ENCODE measurements around the gene RAP1GAP2.
"Not testable (repeated sequence)": the region's sequence is repeated elsewhere in the genome, so short reads cannot be mapped to it uniquely, and the experiment has no call there.

The RAP1GAP2 gene

GRCh38 chr17:2989855-2990254, 193.6 kb downstream of the RAP1GAP2 start:
- H3K36me3 ChIP-seq (ENCODE audit: control insufficient read depth in 2 of 2, insufficient read depth in 1 of 2, low read length in 2 of 2), result peaks cover 3 to 51% of the 10 kb centered on the region in 2 experiments; a peak in 2 of 3 replicates
- POLR2A ChIA-PET, result no interaction called here
- CTCF ChIA-PET, result no interaction called here
- H3K27ac ChIP-seq (ENCODE audit: extremely low read depth, low read depth, low read length), result no peak overlapping the region
- H3K9me3 ChIP-seq (ENCODE audit: control insufficient read depth, insufficient read depth, low read depth, low read length), result no peaks in the 10 kb centered on the region
- TF ChIP-seq ZNF146 (tag by site-specific recombination; IDR thresholded peaks at IDR 0.05) (peak; percentile 100), ZNF202 (tag by site-specific recombination; IDR thresholded peaks at IDR 0.05; ENCODE audit: borderline replicate concordance) (no peak)
- H3K4me1 ChIP-seq (ENCODE audit: control insufficient read depth, insufficient read depth, low read length), result no peaks in the 10 kb centered on the region
- no peak overlapping the region for H3K4me3 ChIP-seq (ENCODE audit: low read depth, low read length)

GRCh38 chr17:2990396-2990795, 194.2 kb downstream of the RAP1GAP2 start:
- no peak overlapping the region for H3K4me3 ChIP-seq (ENCODE audit: low read depth, low read length)
- no peak overlapping the region for H3K27ac ChIP-seq (ENCODE audit: extremely low read depth, low read depth, low read length)
- no peaks in the 10 kb centered on the region for H3K9me3 ChIP-seq (ENCODE audit: control insufficient read depth, insufficient read depth, low read depth, low read length)
- H3K4me1 ChIP-seq (ENCODE audit: control insufficient read depth, insufficient read depth, low read length), result no peaks in the 10 kb centered on the region
- TF ChIP-seq IKZF3 (tag by site-specific recombination; IDR thresholded peaks at IDR 0.05), result no peak
- TF ChIP-seq SP3 (tag by site-specific recombination; IDR thresholded peaks at IDR 0.05), result no peak
- TF ChIP-seq ZNF521 (tag by site-specific recombination; IDR thresholded peaks at IDR 0.05), result no peak
- no peak for TF ChIP-seq ZNF354C (tag by site-specific recombination; IDR thresholded peaks at IDR 0.05; ENCODE audit: borderline replicate concordance, low read depth)
- TF ChIP-seq SP7 (tag by site-specific recombination; IDR thresholded peaks at IDR 0.05), result no peak
- TF ChIP-seq ZNF792 (tag by site-specific recombination; IDR thresholded peaks at IDR 0.05), result no peak
- no peak for TF ChIP-seq WT1 (tag by site-specific recombination; IDR thresholded peaks at IDR 0.05)
- no peak for TF ChIP-seq ZNF292 (tag by site-specific recombination; IDR thresholded peaks at IDR 0.05; ENCODE audit: borderline replicate concordance, low read depth)
- no peak for TF ChIP-seq ZFP3 (tag by site-specific recombination; IDR thresholded peaks at IDR 0.05; ENCODE audit: low read depth)
- TF ChIP-seq ZNF157 (tag by site-specific recombination; IDR thresholded peaks at IDR 0.05), result no peak
- TF ChIP-seq ZNF610 (tag by site-specific recombination; IDR thresholded peaks at IDR 0.05; ENCODE audit: borderline replicate concordance), result no peak
- TF ChIP-seq KLF7 (tag by site-specific recombination; IDR thresholded peaks at IDR 0.05; ENCODE audit: borderline replicate concordance), result no peak
- TF ChIP-seq TSHZ1 (tag by site-specific recombination; IDR thresholded peaks at IDR 0.05; ENCODE audit: borderline replicate concordance), result no peak
- no peak for TF ChIP-seq ZNF768 (tag by site-specific recombination; IDR thresholded peaks at IDR 0.05)
- TF ChIP-seq FEZF1 (tag by site-specific recombination; IDR thresholded peaks at IDR 0.05), result no peak
- no peak for TF ChIP-seq ZNF514 (tag by site-specific recombination; IDR thresholded peaks at IDR 0.05)
- TF ChIP-seq PATZ1 (tag by site-specific recombination; IDR thresholded peaks at IDR 0.05), result no peak
- ChIA-PET POLR2A (no interaction called here), CTCF (no interaction called here)
- peaks cover 3 to 50% of the 10 kb centered on the region in 2 experiments; a peak in 2 of 3 replicates for H3K36me3 ChIP-seq (ENCODE audit: control insufficient read depth in 2 of 2, insufficient read depth in 1 of 2, low read length in 2 of 2)

- H3K27ac ChIP-seq (ENCODE audit: extremely low read depth, low read depth, low read length); H3K4me1 ChIP-seq (ENCODE audit: control insufficient read depth, insufficient read depth, low read length); H3K4me3 ChIP-seq (ENCODE audit: low read depth, low read length); H3K9me3 ChIP-seq (ENCODE audit: control insufficient read depth, insufficient read depth, low read depth, low read length); POLR2A ChIA-PET: not testable (repeated sequence)
- peaks cover 3 to 49% of the 10 kb centered on the region in 2 experiments; a peak in 2 of 3 replicates for H3K36me3 ChIP-seq (ENCODE audit: control insufficient read depth in 2 of 2, insufficient read depth in 1 of 2, low read length in 2 of 2)
- CTCF ChIA-PET, result interaction anchor here (0.8 kb wide), 1 partner anchor 143 kb away, joined by 4 read pairs; no protein-coding TSS in a partner anchor
Measured at GRCh38 chr17:2991396-2992180, 195.3 kb downstream of the RAP1GAP2 start.
